Neural cell (in vitro differentiated cells): ENCODE results near the gene EHHADH. TPM values are rescaled to one million over a fixed set of nuclear protein-coding genes. Genes with fewer than 3 reads are reported as not detected.

Source experiments
- H2AFZ ChIP-seq: fragments of 200-600, 300-800 bp; sonication (generic), shearing (Covaris generic); 2 replicates; pipeline ENCODE4 v1.6.0; 2014; ENCODE audit warnings: low read depth, mild to moderate bottlenecking, antibody characterized with exemption, low read length, moderate library complexity
- H3F3A ChIP-seq: fragments of 200-600 bp; shearing (Covaris generic); 2 replicates; pipeline ENCODE4 v1.6.1; 2016; ENCODE audit warnings: mild to moderate bottlenecking, moderate library complexity, mixed read lengths, antibody characterized with exemption, low read length; ENCODE audit not compliant: insufficient read depth, poor library complexity, severe bottlenecking
- H3K27ac ChIP-seq: fragments of 200-600, 300-800 bp; sonication (generic), shearing (Covaris generic); 2 replicates; pipeline ENCODE4 v1.5.1; 2014; ENCODE audit warnings: mild to moderate bottlenecking, low read length, moderate library complexity
- H3K27me3 ChIP-seq: fragments of 300-800, 200-600 bp; sonication (generic), shearing (Covaris generic); 2 replicates; pipeline ENCODE4 v1.6.0; 2014; ENCODE audit warnings: mild to moderate bottlenecking, low read depth, low read length, moderate library complexity; ENCODE audit not compliant: insufficient read depth
- H3K36me3 ChIP-seq: fragments of 300-800, 200-600 bp; sonication (generic), shearing (Covaris generic); 2 replicates; pipeline ENCODE4 v1.5.1; 2014; ENCODE audit warnings: mild to moderate bottlenecking, antibody characterized with exemption, low read length, moderate library complexity; ENCODE audit not compliant: insufficient read depth
- H3K4me2 ChIP-seq: fragments of 300-800, 200-600 bp; sonication (generic), shearing (Covaris generic); 2 replicates; pipeline ENCODE4 v1.6.0; 2014; ENCODE audit warnings: mild to moderate bottlenecking, low read length
- H3K4me3 ChIP-seq: fragments of 300-800, 200-600 bp; sonication (generic), shearing (Covaris generic); 2 replicates; pipeline ENCODE4 v1.5.1; 2014; ENCODE audit warnings: mild to moderate bottlenecking, low read length, moderate library complexity
- H3K79me2 ChIP-seq: fragments of 200-600 bp; shearing (Covaris generic); replicated peaks from 2 replicates; pipeline ENCODE4 v1.6.0; 2014; ENCODE audit warnings: mild to moderate bottlenecking, low read length, moderate library complexity; ENCODE audit not compliant: insufficient read depth
- H3K9ac ChIP-seq: fragments of 300-800, 200-600 bp; sonication (generic), shearing (Covaris generic); 2 replicates; pipeline ENCODE4 v1.6.1; 2016; ENCODE audit warnings: mild to moderate bottlenecking, low read length, mixed read lengths
- H3K9me2 ChIP-seq: fragments of 200-600 bp; shearing (Covaris generic); 2 replicates; pipeline ENCODE4 v1.6.1; 2016; ENCODE audit warnings: mild to moderate bottlenecking, low read length, mixed read lengths; ENCODE audit not compliant: insufficient read depth
- H3K9me3 ChIP-seq: fragments of 200-600, 300-800 bp; sonication (generic), shearing (Covaris generic); 2 replicates; pipeline ENCODE4 v1.6.1; 2016; ENCODE audit warnings: mild to moderate bottlenecking, mixed run types, low read length, moderate library complexity, mixed read lengths
- H4K20me1 ChIP-seq: fragments of 200-600 bp; shearing (Covaris generic); 2 replicates; pipeline ENCODE4 v1.6.1; 2016; ENCODE audit warnings: mild to moderate bottlenecking, mixed run types; ENCODE audit not compliant: insufficient read depth
- CTCF ChIP-seq: fragments of 450-650 bp; IDR thresholded peaks from 2 replicates; pipeline ENCODE4 v1.5.1; 2014; ENCODE audit warnings: antibody characterized with exemption, mild to moderate bottlenecking, moderate library complexity; ENCODE audit not compliant: poor library complexity, severe bottlenecking
- EP300 ChIP-seq: fragments of 450-650 bp; conservative IDR thresholded peaks from 2 replicates; pipeline ENCODE4 v1.6.1; 2014; ENCODE audit warnings: antibody characterized with exemption, mild to moderate bottlenecking, moderate library complexity; ENCODE audit not compliant: poor library complexity, severe bottlenecking
- EZH2 ChIP-seq: fragments of 200-600, 300-800 bp; shearing (Covaris generic), sonication (generic); IDR thresholded peaks from 2 replicates; pipeline ENCODE4 v1.6.1; 2014; ENCODE audit warnings: antibody characterized with exemption, low read length, borderline replicate concordance, mild to moderate bottlenecking; ENCODE audit not compliant: insufficient read depth, poor library complexity, severe bottlenecking
- MXI1 ChIP-seq: fragments of 450-650 bp; conservative IDR thresholded peaks from 2 replicates; pipeline ENCODE4 v1.6.1; 2014; ENCODE audit warnings: antibody characterized with exemption, mild to moderate bottlenecking; ENCODE audit not compliant: poor library complexity, severe bottlenecking
- POLR2AphosphoS5 ChIP-seq: IDR thresholded peaks from 2 replicates; pipeline ENCODE4 v1.6.1; 2012
- RAD21 ChIP-seq: fragments of 450-650 bp; conservative IDR thresholded peaks from 2 replicates; pipeline ENCODE4 v1.6.1; 2014; ENCODE audit warnings: antibody characterized with exemption, mild to moderate bottlenecking, moderate library complexity
- REST ChIP-seq: IDR thresholded peaks from 2 replicates; pipeline ENCODE4 v1.6.1; 2012; ENCODE audit warnings: borderline replicate concordance
- SMC3 ChIP-seq: fragments of 450-650 bp; conservative IDR thresholded peaks from 2 replicates; pipeline ENCODE4 v1.6.1; 2014; ENCODE audit warnings: antibody characterized with exemption, mild to moderate bottlenecking, moderate library complexity; ENCODE audit not compliant: poor library complexity
- TAF1 ChIP-seq: IDR thresholded peaks from 2 replicates; pipeline ENCODE4 v1.6.1; 2012; ENCODE audit warnings: low read depth
- polyA plus RNA-seq: library from polyadenylated mRNA; depleted of rRNA; stranded (reverse); fragments of >200 nt; gene quantifications from 2 replicates; pipeline ENCODE4 v1.2.3, GENCODE V29; 2014

Gene EHHADH
- polyA plus RNA-seq, 1 donor from 2014 or later: 2.0 TPM

GRCh38 chr3:185164428-185165217 is 89.2 kb downstream of the EHHADH start:
- Histone ChIP-seq H3K79me2 (no peaks in the 10 kb centered on the region), H3K4me2 (no peak overlapping the region), H3K9me2 (no peaks in the 10 kb centered on the region), H4K20me1 (no peaks in the 10 kb centered on the region), H3K4me3 (no peak overlapping the region), H3K36me3 (no peaks in the 10 kb centered on the region), H3F3A (no peaks in the 10 kb centered on the region), H2AFZ (no peak overlapping the region), H3K9me3 (no peaks in the 10 kb centered on the region), H3K9ac (no peak overlapping the region), H3K27me3 (no peaks in the 10 kb centered on the region), H3K27ac (no peak overlapping the region)
- TF ChIP-seq RAD21 (no peak), TAF1 (no peak), CTCF (no peak), EP300 (no peak), POLR2AphosphoS5 (no peak), SMC3 (no peak), EZH2 (no peak), REST (no peak), MXI1 (no peak)

DNA sequence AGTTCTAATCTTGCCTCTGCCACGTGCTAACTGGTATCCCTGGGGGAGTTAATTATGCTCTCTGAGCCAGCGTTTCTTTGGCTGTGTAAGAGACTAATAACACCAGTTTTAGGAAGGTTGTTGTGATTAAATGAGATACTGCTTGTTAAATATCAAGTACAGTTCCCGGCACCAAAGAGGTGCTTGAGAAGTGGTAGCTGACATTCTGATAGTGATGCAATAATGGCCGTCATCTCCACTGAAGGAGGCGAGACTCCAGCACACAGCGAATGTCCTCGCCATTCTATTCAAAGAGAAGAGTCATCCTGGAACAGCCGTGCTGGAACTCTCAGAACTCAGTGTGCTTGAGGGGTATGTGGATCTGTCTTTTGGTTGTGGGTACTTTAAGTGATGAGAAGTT is 91.2 kb downstream of the EHHADH start:
- no peak overlapping the region for H3K4me3 ChIP-seq
- H3F3A ChIP-seq: no peaks in the 10 kb centered on the region
- H3K27ac ChIP-seq: no peak overlapping the region
- H3K9me3 ChIP-seq: no peaks in the 10 kb centered on the region
- H3K9ac ChIP-seq: no peak overlapping the region
- H3K4me2 ChIP-seq: no peak overlapping the region
- H2AFZ ChIP-seq: no peak overlapping the region
- no peaks in the 10 kb centered on the region for H4K20me1 ChIP-seq
- no peaks in the 10 kb centered on the region for H3K9me2 ChIP-seq
- H3K27me3 ChIP-seq: no peaks in the 10 kb centered on the region
- H3K36me3 ChIP-seq: no peaks in the 10 kb centered on the region
- TF ChIP-seq RAD21 (no peak), EZH2 (no peak), EP300 (no peak), SMC3 (no peak), REST (no peak), MXI1 (no peak), CTCF (no peak), TAF1 (no peak), POLR2AphosphoS5 (no peak)
- H3K79me2 ChIP-seq: no peaks in the 10 kb centered on the region
